Measurements from ENCODE around the gene ANXA6. TPM values are rescaled to one million over a fixed set of nuclear protein-coding genes. Genes with fewer than 3 reads are reported as not detected.
A peak's percentile ranks its signal among the peaks of the same experiment; 100 is the strongest.
"Not testable (repeated sequence)": the region's sequence is repeated elsewhere in the genome, so short reads cannot be mapped to it uniquely, and the experiment has no call there.

ANXA6 gene
- total and polyA plus RNA-seq, 7 experiments from 2014 or later: 212 to 512 (median 272) TPM

DNA sequence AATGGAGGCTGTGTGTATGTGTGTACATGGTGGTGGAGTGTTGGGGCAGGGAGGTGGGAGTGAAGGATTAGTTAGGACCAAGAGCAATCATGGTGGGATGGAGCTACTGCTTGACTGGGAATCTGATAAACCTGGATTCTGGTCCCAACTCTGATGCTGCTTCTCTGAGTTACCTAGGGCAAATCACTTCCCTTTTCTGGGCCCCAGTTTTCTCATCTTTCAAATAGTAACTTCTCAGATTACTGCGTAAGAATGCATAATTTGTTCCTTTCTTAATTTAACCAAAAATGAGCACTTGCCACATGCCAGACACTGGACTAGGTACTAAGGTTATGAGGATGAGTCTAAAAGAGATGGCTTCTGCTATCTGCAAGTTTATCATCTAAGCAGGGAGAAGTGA, 20.8 kb upstream of the ANXA6 start:
- H3K27ac Mint-ChIP-seq: peak overlapping the region in 7 of 9 donors; percentile 14 to 85 (median 51)
- no peak for ATAC-seq
- H3K27ac ChIP-seq (ENCODE audit: low read depth, low read length): no peak overlapping the region
- H3K9me3 Mint-ChIP-seq: peaks cover 0 to 4% (median 0%) of the 10 kb centered on the region in 11 donors
- no peak overlapping the region for H3K4me3 Mint-ChIP-seq
- ChIA-PET POLR2A (interaction anchor here (0.6 kb wide), 1 partner anchor 60 kb away, joined by 3 read pairs; no protein-coding TSS in a partner anchor), CTCF (no interaction called here)
- no peaks in the 10 kb centered on the region for H3K27me3 Mint-ChIP-seq
- peaks cover 7 to 30% (median 12%) of the 10 kb centered on the region in 7 donors for H3K4me1 Mint-ChIP-seq
- intact Hi-C loops (cut with micrococcal nuclease): loop anchor here in 1 of 2 donors (5.0 kb wide), 1 partner anchor 34 kb away; no protein-coding TSS in a partner anchor
- no peak for DNase-seq
- H3K4me3 ChIP-seq (ENCODE audit: low read length): no peak overlapping the region
- H3K4me1 ChIP-seq (ENCODE audit: control insufficient read depth in 2 of 2, insufficient read depth in 2 of 2, low read length in 2 of 2): no peaks in the 10 kb centered on the region
- H3K36me3 Mint-ChIP-seq: peaks cover 11 to 51% (median 22%) of the 10 kb centered on the region in 5 donors
- H3K36me3 ChIP-seq (ENCODE audit: control insufficient read depth in 2 of 3, insufficient read depth in 3 of 3, low read length in 3 of 3): peaks cover 6 to 56% (median 8%) of the 10 kb centered on the region in 3 experiments
- no peaks in the 10 kb centered on the region for H3K9me3 ChIP-seq (ENCODE audit: control insufficient read depth in 2 of 3, low read length in 3 of 3)
- no peaks in the 10 kb centered on the region for H3K27me3 ChIP-seq (ENCODE audit: control insufficient read depth in 2 of 2, insufficient read depth in 2 of 2, low read length in 2 of 2)

DNA sequence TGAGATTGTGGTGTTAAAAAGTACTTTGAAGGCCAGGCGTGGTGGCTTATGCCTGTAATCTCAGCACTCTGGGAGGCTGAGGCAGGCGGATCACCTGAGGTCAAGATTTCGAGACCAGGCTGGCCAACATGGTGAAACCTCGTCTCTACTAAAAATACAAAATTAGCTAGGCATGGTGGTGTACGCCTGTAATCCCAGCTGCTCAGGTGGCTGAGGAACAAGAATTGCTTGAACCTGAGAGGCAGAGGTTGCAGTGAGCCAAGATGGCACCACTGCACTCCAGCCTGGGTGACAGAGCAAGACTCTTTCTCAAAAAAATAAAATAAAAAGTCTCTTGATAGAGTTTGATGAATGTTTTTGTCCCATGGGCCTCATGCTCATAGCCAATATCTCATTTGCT, 18.7 kb upstream of the ANXA6 start:
- intact Hi-C loops (cut with micrococcal nuclease): loop anchor here in 1 of 2 donors (2.0 to 5.0 kb wide), 2 partner anchors 15 to 36 kb away; no protein-coding TSS in a partner anchor
- not testable (repeated sequence) for H3K27ac ChIP-seq (ENCODE audit: low read depth, low read length); DNase-seq; H3K4me1 ChIP-seq (ENCODE audit: control insufficient read depth in 2 of 2, insufficient read depth in 2 of 2, low read length in 2 of 2); ATAC-seq; H3K27me3 ChIP-seq (ENCODE audit: control insufficient read depth in 2 of 2, insufficient read depth in 2 of 2, low read length in 2 of 2); H3K9me3 Mint-ChIP-seq; H3K9me3 ChIP-seq (ENCODE audit: control insufficient read depth in 2 of 3, low read length in 3 of 3); H3K4me3 Mint-ChIP-seq; H3K4me3 ChIP-seq (ENCODE audit: low read length); H3K27me3 Mint-ChIP-seq
- Mint-ChIP-seq H3K4me1 (peaks cover 4 to 39% (median 15%) of the 10 kb centered on the region in 7 donors), H3K27ac (peak overlapping the region in 4 of 9 donors; percentile 6 to 48 (median 25)), H3K36me3 (peaks cover 11 to 36% (median 22%) of the 10 kb centered on the region in 5 donors)
- ChIA-PET POLR2A (interaction anchor here (1.4 kb wide), 2 partner anchors 37 to 47 kb away, joined by 4 to 5 read pairs; partner anchors contain the start of gene CCDC69), CTCF (interaction anchor here (0.9 to 1.2 kb wide), 2 partner anchors 14 to 54 kb away, joined by 3 to 5 read pairs; no protein-coding TSS in a partner anchor)
- H3K36me3 ChIP-seq (ENCODE audit: control insufficient read depth in 2 of 3, insufficient read depth in 3 of 3, low read length in 3 of 3): peaks cover 0 to 35% (median 4%) of the 10 kb centered on the region in 3 experiments

DNA sequence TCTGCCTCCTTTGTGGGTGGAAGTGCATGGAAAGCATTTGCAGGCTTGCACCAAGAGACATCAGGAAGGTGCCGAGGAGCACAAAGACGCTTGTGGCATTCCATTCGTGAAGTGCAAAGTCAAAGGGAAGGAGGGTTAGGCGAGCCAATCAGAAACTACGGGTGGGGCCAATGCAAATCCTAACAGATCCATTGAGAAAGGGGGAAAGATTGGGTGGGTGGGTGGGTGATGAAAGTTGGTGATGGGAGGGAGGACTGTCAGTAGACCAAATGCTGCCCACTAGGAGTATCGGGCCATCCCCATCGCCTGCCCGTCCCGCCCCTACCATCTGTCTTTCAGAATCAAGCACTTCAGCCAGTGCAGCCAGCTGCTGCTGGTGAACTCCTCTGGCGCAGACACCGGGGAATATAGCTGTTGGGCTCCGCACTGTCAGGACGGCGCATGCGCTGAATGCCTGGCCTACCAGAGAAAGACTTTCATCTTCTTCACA, 17.1 kb upstream of the ANXA6 start:
- Mint-ChIP-seq H3K4me3 (no peak overlapping the region), H3K27ac (peak overlapping the region in 7 of 9 donors; percentile 12 to 78 (median 55)), H3K4me1 (peaks cover 11 to 52% (median 26%) of the 10 kb centered on the region in 7 donors), H3K9me3 (peaks cover 0 to 4% (median 0%) of the 10 kb centered on the region in 11 donors), H3K27me3 (no peaks in the 10 kb centered on the region), H3K36me3 (peaks cover 11 to 25% (median 20%) of the 10 kb centered on the region in 5 donors)
- ChIA-PET CTCF (no interaction called here), POLR2A (no interaction called here)
- Histone ChIP-seq H3K9me3 (ENCODE audit: control insufficient read depth in 2 of 3, low read length in 3 of 3) (no peaks in the 10 kb centered on the region), H3K4me3 (ENCODE audit: low read length) (no peak overlapping the region), H3K27ac (ENCODE audit: low read depth, low read length) (no peak overlapping the region), H3K36me3 (ENCODE audit: control insufficient read depth in 2 of 3, insufficient read depth in 3 of 3, low read length in 3 of 3) (peaks cover 0 to 22% (median 4%) of the 10 kb centered on the region in 3 experiments), H3K4me1 (ENCODE audit: control insufficient read depth in 2 of 2, insufficient read depth in 2 of 2, low read length in 2 of 2) (peaks cover 0 to 6% of the 10 kb centered on the region in 2 donors), H3K27me3 (ENCODE audit: control insufficient read depth in 2 of 2, insufficient read depth in 2 of 2, low read length in 2 of 2) (no peaks in the 10 kb centered on the region)
- no peak for DNase-seq
- intact Hi-C loops (cut with micrococcal nuclease): loop anchor here (5.0 kb wide), 2 partner anchors 38 to 63 kb away; no protein-coding TSS in a partner anchor
- no peak for ATAC-seq

DNA sequence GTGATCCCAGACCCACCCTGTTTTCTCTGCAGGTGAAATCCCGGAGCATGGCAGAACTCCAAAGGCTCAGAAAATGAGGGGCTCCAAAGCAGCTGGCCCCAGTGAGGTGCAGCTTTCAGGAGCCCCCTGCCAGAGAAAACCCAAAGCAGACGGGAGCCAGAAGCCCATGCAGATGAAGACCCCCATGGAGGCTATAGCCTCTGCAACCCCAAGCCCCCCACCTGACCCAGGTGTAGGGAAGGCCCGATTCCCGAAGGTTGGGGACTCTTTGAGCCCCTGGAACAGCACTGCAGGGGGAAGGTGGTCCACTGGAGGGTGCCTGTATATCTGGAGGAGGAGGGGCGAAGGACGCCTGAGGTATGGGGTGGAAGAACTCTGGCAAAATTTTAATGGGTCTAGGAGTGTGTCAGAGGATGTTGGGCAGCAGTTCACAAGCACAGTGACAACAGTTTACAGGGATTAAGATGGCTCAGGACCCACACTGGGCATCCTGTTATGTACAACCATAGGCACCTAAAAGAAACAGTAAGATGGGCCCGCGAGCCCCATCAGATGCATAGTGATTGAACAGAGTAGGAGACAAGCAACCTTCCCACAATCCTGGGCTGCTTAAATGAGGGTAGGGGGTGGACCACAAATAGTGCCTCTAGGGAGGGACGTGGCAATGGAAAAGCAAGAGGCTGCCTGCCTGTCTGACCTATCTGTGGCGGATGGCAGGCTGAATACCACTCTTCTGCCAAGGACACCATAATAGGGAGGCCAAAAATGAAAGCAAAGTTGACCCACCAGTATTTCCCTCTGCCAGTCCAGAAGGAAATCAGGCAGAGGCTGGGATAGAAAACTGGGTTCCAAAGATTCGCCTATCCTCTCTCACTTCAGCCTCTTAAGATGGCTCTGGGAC, 16.4 kb upstream of the ANXA6 start:
- no peaks in the 10 kb centered on the region for H3K27me3 Mint-ChIP-seq
- H3K4me1 ChIP-seq (ENCODE audit: control insufficient read depth in 2 of 2, insufficient read depth in 2 of 2, low read length in 2 of 2): peaks cover 0 to 6% of the 10 kb centered on the region in 2 donors
- peaks cover 11 to 56% (median 31%) of the 10 kb centered on the region in 7 donors for H3K4me1 Mint-ChIP-seq
- H3K36me3 Mint-ChIP-seq: peaks cover 10 to 22% (median 17%) of the 10 kb centered on the region in 5 donors
- H3K27me3 ChIP-seq (ENCODE audit: control insufficient read depth in 2 of 2, insufficient read depth in 2 of 2, low read length in 2 of 2): no peaks in the 10 kb centered on the region
- no peak overlapping the region for H3K4me3 ChIP-seq (ENCODE audit: low read length)
- peaks cover 0 to 15% (median 4%) of the 10 kb centered on the region in 3 experiments for H3K36me3 ChIP-seq (ENCODE audit: control insufficient read depth in 2 of 3, insufficient read depth in 3 of 3, low read length in 3 of 3)
- H3K9me3 ChIP-seq (ENCODE audit: control insufficient read depth in 2 of 3, low read length in 3 of 3): no peaks in the 10 kb centered on the region
- H3K4me3 Mint-ChIP-seq: no peak overlapping the region
- POLR2A ChIA-PET: interaction anchor here (0.8 to 1.3 kb wide), 4 partner anchors 9 to 50 kb away, joined by 3 to 6 read pairs (median 4); partner anchors contain the start of gene CCDC69
- H3K9me3 Mint-ChIP-seq: peaks cover 0 to 4% (median 0%) of the 10 kb centered on the region in 11 donors
- peak overlapping the region in 7 of 9 donors; percentile 12 to 85 (median 51) for H3K27ac Mint-ChIP-seq
- ATAC-seq (no peak), DNase-seq (no peak)
- H3K27ac ChIP-seq (ENCODE audit: low read depth, low read length): no peak overlapping the region
- intact Hi-C loops (cut with micrococcal nuclease): loop anchor here in 1 of 2 donors (5.0 kb wide), 1 partner anchor 63 kb away; no protein-coding TSS in a partner anchor
- CTCF ChIA-PET: interaction anchor here (13.8 kb wide), 1 partner anchor 48 kb away, joined by 403 read pairs; no protein-coding TSS in a partner anchor

DNA sequence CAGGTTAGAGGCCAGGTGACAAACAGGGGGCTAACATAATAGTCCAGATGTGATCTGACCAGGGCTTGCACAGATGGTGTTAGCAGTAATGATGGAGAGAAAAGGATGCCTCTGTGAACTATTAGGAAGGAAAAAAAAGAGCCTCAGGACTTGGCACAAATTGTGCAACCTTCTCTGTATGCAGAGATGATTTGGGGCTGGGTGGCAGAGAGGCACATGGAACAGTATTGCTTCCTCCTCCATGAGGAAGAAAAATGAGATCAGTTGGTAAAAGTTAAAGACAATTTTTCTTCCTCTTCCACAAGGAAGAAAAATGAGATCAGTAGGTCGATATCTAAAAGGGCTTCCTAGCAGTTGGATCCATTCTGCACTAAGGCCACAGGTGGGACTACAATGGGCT, 13.9 kb upstream of the ANXA6 start:
- H3K27me3 Mint-ChIP-seq: no peaks in the 10 kb centered on the region
- ChIA-PET CTCF (interaction anchor here (0.9 to 13.8 kb wide), 3 partner anchors 45 to 120 kb away, joined by 3 to 403 read pairs (median 4); no protein-coding TSS in a partner anchor), POLR2A (interaction anchor here (0.6 to 33.3 kb wide), 2 partner anchors 36 to 41 kb away, joined by 3 to 760 read pairs; no protein-coding TSS in a partner anchor)
- intact Hi-C loops (cut with micrococcal nuclease): loop anchor here in 1 of 2 donors (5.0 kb wide), 1 partner anchor 66 kb away; no protein-coding TSS in a partner anchor
- H3K36me3 ChIP-seq (ENCODE audit: control insufficient read depth in 2 of 3, insufficient read depth in 3 of 3, low read length in 3 of 3): peaks cover 0 to 3% (median 0%) of the 10 kb centered on the region in 3 experiments
- peaks cover 13 to 41% (median 30%) of the 10 kb centered on the region in 7 donors for H3K4me1 Mint-ChIP-seq
- peaks cover 0 to 6% of the 10 kb centered on the region in 2 donors for H3K4me1 ChIP-seq (ENCODE audit: control insufficient read depth in 2 of 2, insufficient read depth in 2 of 2, low read length in 2 of 2)
- no peaks in the 10 kb centered on the region for H3K27me3 ChIP-seq (ENCODE audit: control insufficient read depth in 2 of 2, insufficient read depth in 2 of 2, low read length in 2 of 2)
- H3K27ac ChIP-seq (ENCODE audit: low read depth, low read length): no peak overlapping the region
- peaks cover 0 to 8% (median 6%) of the 10 kb centered on the region in 5 donors for H3K36me3 Mint-ChIP-seq
- DNase-seq: no peak
- ATAC-seq: peak; percentile 32
- peak overlapping the region in 8 of 9 donors; percentile 16 to 84 (median 64) for H3K27ac Mint-ChIP-seq
- H3K9me3 Mint-ChIP-seq: peaks cover 0 to 4% (median 0%) of the 10 kb centered on the region in 11 donors
- no peak overlapping the region for H3K4me3 ChIP-seq (ENCODE audit: low read length)
- H3K9me3 ChIP-seq (ENCODE audit: control insufficient read depth in 2 of 3, low read length in 3 of 3): no peaks in the 10 kb centered on the region
- no peak overlapping the region for H3K4me3 Mint-ChIP-seq

All from naive thymus-derived CD4-positive, alpha-beta T cell (primary cell).